Neutrophil (primary cell): ENCODE results near the gene POLR2A.
A peak's percentile ranks its signal among the peaks of the same experiment; 100 is the strongest.

Experiments used
- H3K27ac ChIP-seq: fragments of 200-600 bp; sonication (generic); 2 replicates; pipeline ENCODE4 v1.5.1; 2016; ENCODE audit warnings: mild to moderate bottlenecking, moderate library complexity
- H3K27me3 ChIP-seq: fragments of 200-600 bp; sonication (generic); 2 replicates; pipeline ENCODE4 v1.6.0; 2016; ENCODE audit warnings: mild to moderate bottlenecking
- H3K36me3 ChIP-seq: fragments of 200-600 bp; sonication (generic); 2 replicates; pipeline ENCODE4 v1.5.1; 2017
- H3K4me1 ChIP-seq, 2 experiments: fragments of 200-600 bp in 1 of 2; sonication (generic) in 1 of 2; 1 replicate in 1 of 2; 2 replicates in 1 of 2; pipeline versions ENCODE4 v1.5.1 to v1.6.1; 2013 to 2016; ENCODE audit warnings: low read depth in 1 of 2, low read length in 1 of 2, mild to moderate bottlenecking in 1 of 2, moderate library complexity in 1 of 2; ENCODE audit not compliant: control insufficient read depth in 1 of 2, insufficient read depth in 1 of 2
- H3K4me3 ChIP-seq, 2 experiments: fragments of 200-600 bp in 1 of 2; sonication (generic) in 1 of 2; 1 replicate in 1 of 2; 2 replicates in 1 of 2; pipeline ENCODE4 v1.5.1; 2013 to 2016; ENCODE audit warnings: low read depth in 1 of 2, low read length in 1 of 2, mild to moderate bottlenecking in 1 of 2, moderate library complexity in 1 of 2
- H3K9me3 ChIP-seq: fragments of 200-600 bp; sonication (generic); 2 replicates; pipeline ENCODE4 v1.5.1; 2016
- TF ChIP-seq, protein P1 (sequence below): fragments of 200-600 bp; sonication (generic); IDR thresholded peaks from 2 replicates; pipeline ENCODE4 v1.5.1; 2016; ENCODE audit warnings: antibody characterized with exemption

POLR2A gene

DNA sequence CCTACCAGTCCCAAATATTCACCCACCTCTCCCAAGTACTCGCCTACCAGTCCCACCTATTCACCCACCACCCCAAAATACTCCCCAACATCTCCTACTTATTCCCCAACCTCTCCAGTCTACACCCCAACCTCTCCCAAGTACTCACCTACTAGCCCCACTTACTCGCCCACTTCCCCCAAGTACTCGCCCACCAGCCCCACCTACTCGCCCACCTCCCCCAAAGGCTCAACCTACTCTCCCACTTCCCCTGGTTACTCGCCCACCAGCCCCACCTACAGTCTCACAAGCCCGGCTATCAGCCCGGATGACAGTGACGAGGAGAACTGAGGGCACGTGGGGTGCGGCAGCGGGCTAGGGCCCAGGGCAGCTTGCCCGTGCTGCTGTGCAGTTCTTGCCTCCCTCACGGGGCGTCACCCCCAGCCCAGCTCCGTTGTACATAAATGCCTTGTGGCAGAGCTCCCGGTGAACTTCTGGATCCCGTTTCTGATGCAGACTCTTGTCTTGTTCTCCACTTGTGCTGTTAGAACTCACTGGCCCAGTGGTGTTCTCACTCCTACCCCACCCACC is 29.8 kb downstream of the POLR2A start:
- Histone ChIP-seq H3K27ac (no peak overlapping the region), H3K27me3 (no peaks in the 10 kb centered on the region), H3K36me3 (peaks cover 57% of the 10 kb centered on the region), H3K9me3 (no peaks in the 10 kb centered on the region), H3K4me1 (peaks cover 5 to 13% of the 10 kb centered on the region in 2 experiments), H3K4me3 (no peak overlapping the region)
- TF ChIP-seq, protein P1, sequence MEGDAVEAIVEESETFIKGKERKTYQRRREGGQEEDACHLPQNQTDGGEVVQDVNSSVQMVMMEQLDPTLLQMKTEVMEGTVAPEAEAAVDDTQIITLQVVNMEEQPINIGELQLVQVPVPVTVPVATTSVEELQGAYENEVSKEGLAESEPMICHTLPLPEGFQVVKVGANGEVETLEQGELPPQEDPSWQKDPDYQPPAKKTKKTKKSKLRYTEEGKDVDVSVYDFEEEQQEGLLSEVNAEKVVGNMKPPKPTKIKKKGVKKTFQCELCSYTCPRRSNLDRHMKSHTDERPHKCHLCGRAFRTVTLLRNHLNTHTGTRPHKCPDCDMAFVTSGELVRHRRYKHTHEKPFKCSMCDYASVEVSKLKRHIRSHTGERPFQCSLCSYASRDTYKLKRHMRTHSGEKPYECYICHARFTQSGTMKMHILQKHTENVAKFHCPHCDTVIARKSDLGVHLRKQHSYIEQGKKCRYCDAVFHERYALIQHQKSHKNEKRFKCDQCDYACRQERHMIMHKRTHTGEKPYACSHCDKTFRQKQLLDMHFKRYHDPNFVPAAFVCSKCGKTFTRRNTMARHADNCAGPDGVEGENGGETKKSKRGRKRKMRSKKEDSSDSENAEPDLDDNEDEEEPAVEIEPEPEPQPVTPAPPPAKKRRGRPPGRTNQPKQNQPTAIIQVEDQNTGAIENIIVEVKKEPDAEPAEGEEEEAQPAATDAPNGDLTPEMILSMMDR = no peak

DNA sequence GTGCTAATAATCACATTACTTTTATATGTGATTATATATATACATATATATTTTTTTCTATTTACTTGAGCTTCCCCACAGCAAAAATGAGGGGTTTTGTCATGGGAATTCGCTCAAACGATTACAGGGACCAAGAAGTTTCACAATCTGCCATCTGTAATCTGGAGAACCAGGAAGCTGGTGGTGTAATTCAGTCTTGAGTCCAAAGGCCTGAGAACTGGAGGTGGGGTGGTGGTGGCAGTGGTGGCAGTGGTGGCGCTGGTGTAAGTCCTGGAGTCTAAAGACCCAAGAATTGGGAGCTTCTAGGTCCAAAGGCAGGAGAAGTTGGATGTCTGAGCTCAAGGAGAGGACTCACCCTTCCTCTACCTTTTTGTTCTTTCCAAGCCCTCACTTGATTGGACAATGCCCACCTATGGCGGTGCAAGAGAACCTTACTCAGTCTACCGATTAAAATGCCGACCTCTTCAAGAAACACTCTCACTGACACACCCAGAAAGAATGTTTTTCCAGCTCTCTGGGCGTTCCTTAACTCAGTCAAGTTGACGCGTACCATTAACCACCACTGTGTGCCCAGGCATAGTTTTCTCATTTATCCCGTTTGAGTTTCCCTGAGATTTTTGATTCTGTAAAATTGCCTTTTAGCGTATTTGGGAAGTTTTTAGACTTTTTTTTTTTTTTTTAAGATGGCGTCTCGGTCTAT is 31.9 kb downstream of the POLR2A start:
- TF ChIP-seq, protein P1 = no peak
- Histone ChIP-seq H3K9me3 (no peaks in the 10 kb centered on the region), H3K27me3 (no peaks in the 10 kb centered on the region), H3K4me1 (peaks cover 5 to 13% of the 10 kb centered on the region in 2 experiments), H3K27ac (peak overlapping the region; percentile 23), H3K4me3 (no peak overlapping the region), H3K36me3 (peaks cover 36% of the 10 kb centered on the region)

DNA sequence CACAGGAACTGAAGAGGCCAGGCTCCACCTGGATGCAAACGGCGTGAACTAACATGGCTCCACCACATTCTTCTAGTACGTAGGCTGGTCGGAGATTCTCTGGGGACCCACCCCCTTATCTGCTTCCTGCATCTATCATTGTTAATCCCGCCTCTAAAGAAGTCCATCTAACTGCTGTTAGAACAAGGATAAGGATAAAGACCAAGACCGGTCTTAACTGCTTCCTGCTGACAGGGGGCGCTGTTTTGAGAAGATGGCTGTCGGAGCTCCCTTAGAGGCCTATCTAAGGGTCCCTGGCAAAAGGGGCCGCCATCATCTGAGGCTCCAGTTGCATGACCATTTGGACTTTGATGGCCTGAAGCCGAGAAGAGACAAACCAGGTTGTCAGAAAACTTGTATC is 38.9 kb downstream of the POLR2A start:
- H3K36me3 ChIP-seq = no peaks in the 10 kb centered on the region
- H3K27ac ChIP-seq = no peak overlapping the region
- H3K27me3 ChIP-seq = no peaks in the 10 kb centered on the region
- H3K4me3 ChIP-seq = no peak overlapping the region
- TF ChIP-seq, protein P1 = peak; percentile 77
- H3K9me3 ChIP-seq = peaks cover under 1% of the 10 kb centered on the region
- H3K4me1 ChIP-seq = no peaks in the 10 kb centered on the region

DNA sequence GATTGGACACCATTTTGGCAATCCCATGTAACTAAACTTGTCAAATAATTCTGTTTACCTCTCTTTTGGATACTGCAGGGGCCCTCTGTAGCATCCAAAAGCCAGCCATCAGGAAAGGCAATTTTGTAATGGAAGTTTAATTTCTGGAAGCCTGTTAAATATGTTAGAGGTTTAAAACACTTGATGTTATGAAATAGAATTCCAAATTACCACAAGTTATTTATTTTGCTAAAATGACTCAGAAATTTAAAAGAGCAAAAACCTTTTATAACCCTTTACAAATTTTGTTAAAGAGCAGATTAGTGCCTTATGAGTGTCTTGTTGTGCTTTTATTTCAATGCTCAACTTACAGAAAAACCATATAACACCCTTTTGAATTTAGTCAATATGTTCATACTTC is 44.7 kb downstream of the POLR2A start:
- no peaks in the 10 kb centered on the region for H3K27me3 ChIP-seq
- no peaks in the 10 kb centered on the region for H3K4me1 ChIP-seq
- H3K36me3 ChIP-seq = no peaks in the 10 kb centered on the region
- TF ChIP-seq, protein P1 = no peak
- H3K27ac ChIP-seq = no peak overlapping the region
- H3K9me3 ChIP-seq = peaks cover 20% of the 10 kb centered on the region
- H3K4me3 ChIP-seq = no peak overlapping the region

DNA sequence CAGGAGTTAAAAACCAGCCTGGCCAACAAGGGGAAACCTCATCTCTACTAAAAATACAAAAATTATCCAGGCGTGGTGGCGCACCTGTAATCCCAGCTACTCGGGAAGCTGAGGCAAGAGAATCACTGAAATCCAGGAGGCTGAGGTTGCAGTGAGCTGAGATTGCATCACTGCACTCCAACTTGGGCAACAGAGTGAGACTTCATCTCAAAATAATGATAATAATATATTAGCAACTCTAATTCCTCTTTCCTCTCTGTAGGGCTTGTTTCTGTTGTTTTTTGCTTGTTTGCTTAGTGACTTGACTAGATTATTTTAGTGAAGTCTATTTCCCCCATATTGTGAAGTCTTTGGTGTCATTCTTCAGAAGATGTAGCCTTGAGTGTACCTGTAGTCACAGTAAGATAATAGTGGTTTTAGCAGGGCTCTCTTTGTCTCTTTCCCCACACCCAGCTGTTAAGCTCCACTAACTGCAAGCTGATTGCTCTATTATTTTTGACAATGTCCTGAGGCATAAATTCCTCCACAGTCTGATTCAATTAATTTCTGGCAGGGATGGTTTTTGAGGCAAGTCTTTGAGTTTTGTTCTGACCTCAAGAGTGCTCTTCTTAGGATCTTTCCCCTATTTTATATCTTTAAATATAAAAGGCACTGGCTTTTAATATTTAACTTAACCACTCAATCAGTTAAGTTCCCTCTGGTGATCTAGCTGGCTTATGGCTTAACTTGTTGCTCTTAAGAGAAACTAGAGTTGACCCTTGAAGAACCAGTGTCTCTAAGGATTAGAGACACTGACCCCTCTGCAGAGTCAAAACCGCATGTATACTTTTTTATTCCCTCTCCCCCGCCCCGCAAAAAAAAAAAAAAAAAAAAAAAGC is 46.1 kb downstream of the POLR2A start:
- TF ChIP-seq, protein P1 = no peak
- Histone ChIP-seq H3K36me3 (no peaks in the 10 kb centered on the region), H3K4me3 (no peak overlapping the region), H3K27ac (no peak overlapping the region), H3K9me3 (peaks cover 20% of the 10 kb centered on the region), H3K4me1 (no peaks in the 10 kb centered on the region), H3K27me3 (no peaks in the 10 kb centered on the region)
